ENCODE measurements around the gene SSU72.
"Not testable (repeated sequence)": the region's sequence is repeated elsewhere in the genome, so short reads cannot be mapped to it uniquely, and the experiment has no call there.

SSU72 gene

GRCh38 chr1:1609822-1610485 is 35.3 kb upstream of the SSU72 start:
- DNase-seq = no peak

GRCh38 chr1:1606232-1606631 is 31.6 kb upstream of the SSU72 start:
- DNase-seq = no peak

- DNase-seq = no peak
These were observed 31.1 kb upstream of the SSU72 start for GRCh38 chr1:1605724-1606123.

- DNase-seq = no peak
These were observed 30.4 kb upstream of the SSU72 start for GRCh38 chr1:1605034-1605591.

- DNase-seq = no peak
These were observed 29.8 kb upstream of the SSU72 start for GRCh38 chr1:1604374-1605033.

GRCh38 chr1:1603671-1604373 is 29.2 kb upstream of the SSU72 start:
- DNase-seq = no peak

- no peak for DNase-seq
These were observed 28.4 kb upstream of the SSU72 start for GRCh38 chr1:1602968-1603506.

- DNase-seq = no peak
These were observed 27.8 kb upstream of the SSU72 start for GRCh38 chr1:1602304-1602967.

GRCh38 chr1:1601564-1602303 is 27.1 kb upstream of the SSU72 start:
- DNase-seq = no peak

GRCh38 chr1:1600861-1601563 is 26.3 kb upstream of the SSU72 start:
- no peak for DNase-seq

- DNase-seq = no peak
These were observed 25.5 kb upstream of the SSU72 start, which contains the start of gene FNDC10 for GRCh38 chr1:1599935-1600860. Gene FNDC10, minus strand, starts transcription at chr1:1600135. Its CDS starts 120 bp downstream, at chr1:1600015.

GRCh38 chr1:1599030-1599934 is 24.6 kb upstream of the SSU72 start:
- DNase-seq = no peak

- DNase-seq = no peak
These were observed 24.0 kb upstream of the SSU72 start for GRCh38 chr1:1598720-1599029.

- DNase-seq = no peak
These were observed 23.5 kb upstream of the SSU72 start for GRCh38 chr1:1598051-1598719.

GRCh38 chr1:1597275-1597930 is 22.7 kb upstream of the SSU72 start:
- DNase-seq = no peak

- no peak for DNase-seq
These were observed 22.0 kb upstream of the SSU72 start for GRCh38 chr1:1596493-1597274.

GRCh38 chr1:1595341-1595740 is 20.7 kb upstream of the SSU72 start:
- DNase-seq = not testable (repeated sequence)

Data from NK-92 treated with Interleukin-12 subunit alpha and Interleukin-12 subunit beta, amount 100 ng/mL, for 24 hours (cell line).